Measurements from ENCODE around the gene BMI1. TPM values are rescaled to one million over a fixed set of nuclear protein-coding genes. Genes with fewer than 3 reads are reported as not detected.
A peak's percentile ranks its signal among the peaks of the same experiment; 100 is the strongest.

BMI1 gene
- total and polyA plus RNA-seq, 7 donors: 21.4 to 57.6 (median 42.4) TPM

GRCh38 chr10:22314852-22315251 is 6.0 kb upstream of the BMI1 start:
- 22 to 64% (median 27%) methylated on average over 2 of the region's 2 CpGs for WGBS, 3 donors
- H3K36me3 ChIP-seq (ENCODE audit: insufficient read depth in 1 of 2, low read depth in 1 of 2): no peaks in the 10 kb centered on the region
- no peak for ATAC-seq
- TF ChIP-seq CTCF (IDR thresholded peaks at IDR 0.05): no peak
- peaks cover 26% of the 10 kb centered on the region for H3K4me1 ChIP-seq
- no peaks in the 10 kb centered on the region for H3K9me3 ChIP-seq
- H3K27ac ChIP-seq: peak overlapping the region; percentile 95
- peak overlapping the region; percentile 92 for H3K4me3 ChIP-seq
- no peak for DNase-seq
- H3K27me3 ChIP-seq (ENCODE audit: insufficient read depth in 3 of 3, low read length in 2 of 3): no peaks in the 10 kb centered on the region
- intact Hi-C loops (cut with DNase I): loop anchor here (5.0 to 10.0 kb wide), 5 partner anchors 63 to 820 kb away; partner anchors contain the start of gene MLLT10 (in 1 of the 2)

- peak overlapping the region; percentile 92 for H3K4me3 ChIP-seq
- ATAC-seq: peak; percentile 4 to 43 (median 16)
- peaks cover 28% of the 10 kb centered on the region for H3K4me1 ChIP-seq
- H3K27me3 ChIP-seq (ENCODE audit: insufficient read depth in 3 of 3, low read length in 2 of 3): no peaks in the 10 kb centered on the region
- WGBS, 3 donors: 1 to 4% (median 1%) methylated on average over 41 to 53 of the region's 53 CpGs
- no peaks in the 10 kb centered on the region for H3K36me3 ChIP-seq (ENCODE audit: insufficient read depth in 1 of 2, low read depth in 1 of 2)
- intact Hi-C loops (cut with DNase I): loop anchor here (2.0 to 10.0 kb wide), 6 partner anchors 63 to 821 kb away; partner anchors contain the start of gene MLLT10 (in 1 of the 2)
- H3K27ac ChIP-seq: peak overlapping the region; percentile 95
- no peaks in the 10 kb centered on the region for H3K9me3 ChIP-seq
- no peak for DNase-seq
- no peak for TF ChIP-seq CTCF (IDR thresholded peaks at IDR 0.05)
Observed at GRCh38 chr10:22315455-22316285, 5.2 kb upstream of the BMI1 start.

GRCh38 chr10:22316286-22317075 is 4.4 kb upstream of the BMI1 start, which contains the start of gene COMMD3:
Gene COMMD3 (plus strand): TSS chr10:22316388. CDS start chr10:22316418, 30 bp downstream.
- peak; percentile 89 to 94 for DNase-seq
- no peaks in the 10 kb centered on the region for H3K36me3 ChIP-seq (ENCODE audit: insufficient read depth in 1 of 2, low read depth in 1 of 2)
- intact Hi-C loops (cut with DNase I): loop anchor here (2.0 to 10.0 kb wide), 6 partner anchors 64 to 822 kb away; partner anchors contain the start of gene MLLT10 (in 1 of the 2)
- peak within 1 kb of the TSS; percentile 92 for H3K4me3 ChIP-seq
- no peak for TF ChIP-seq CTCF (IDR thresholded peaks at IDR 0.05)
- 0 to 1% (median 1%) methylated on average over 49 to 63 of the region's 63 CpGs for WGBS, 3 donors
- no peaks in the 10 kb centered on the region for H3K27me3 ChIP-seq (ENCODE audit: insufficient read depth in 3 of 3, low read length in 2 of 3)
- peak within 1 kb of the TSS; percentile 95 for H3K27ac ChIP-seq
- peak; percentile 85 to 88 (median 86) for ATAC-seq
- no peaks in the 10 kb centered on the region for H3K9me3 ChIP-seq
- H3K4me1 ChIP-seq: peaks cover 28% of the 10 kb centered on the region

GRCh38 chr10:22317076-22317370 is 3.9 kb upstream of the BMI1 start:
- DNase-seq (no peak), ATAC-seq (peak in 1 of 4 donors; percentile 7)
- no peak for TF ChIP-seq CTCF (IDR thresholded peaks at IDR 0.05)
- Histone ChIP-seq H3K9me3 (no peaks in the 10 kb centered on the region), H3K27ac (peak overlapping the region; percentile 95), H3K4me1 (peaks cover 28% of the 10 kb centered on the region), H3K36me3 (ENCODE audit: insufficient read depth in 1 of 2, low read depth in 1 of 2) (no peaks in the 10 kb centered on the region), H3K27me3 (ENCODE audit: insufficient read depth in 3 of 3, low read length in 2 of 3) (no peaks in the 10 kb centered on the region), H3K4me3 (peak overlapping the region; percentile 92)
- intact Hi-C loops (cut with DNase I): loop anchor here (2.0 to 10.0 kb wide), 6 partner anchors 65 to 822 kb away; partner anchors contain the start of gene MLLT10 (in 1 of the 2)
- 4 to 13% (median 9%) methylated on average over 9 of the region's 9 CpGs for WGBS, 3 donors

Data from psoas muscle (tissue), 8 donors.